Measurements from ENCODE around the gene MAP7D3.

MAP7D3 gene

GRCh38 chrX:136211766-136212556 is 39.2 kb downstream of the MAP7D3 start:
- H3K4me3 ChIP-seq (ENCODE audit: low read depth, low read length) = no peak overlapping the region
- TF ChIP-seq CTCF (IDR thresholded peaks at IDR 0.05; ENCODE audit: control insufficient read depth, extremely low read depth, insufficient read depth) = no peak
- DNase-seq (ENCODE audit: low read depth) = no peak

GRCh38 chrX:136210806-136211205 is 40.4 kb downstream of the MAP7D3 start:
- no peak for TF ChIP-seq CTCF (IDR thresholded peaks at IDR 0.05; ENCODE audit: control insufficient read depth, extremely low read depth, insufficient read depth)
- DNase-seq (ENCODE audit: low read depth) = no peak
- no peak overlapping the region for H3K4me3 ChIP-seq (ENCODE audit: low read depth, low read length)

GRCh38 chrX:136210243-136210642 is 41.0 kb downstream of the MAP7D3 start:
- DNase-seq (ENCODE audit: low read depth) = no peak
- TF ChIP-seq CTCF (IDR thresholded peaks at IDR 0.05; ENCODE audit: control insufficient read depth, extremely low read depth, insufficient read depth) = no peak
- no peak overlapping the region for H3K4me3 ChIP-seq (ENCODE audit: low read depth, low read length)

GRCh38 chrX:136209751-136210150 is 41.4 kb downstream of the MAP7D3 start:
- no peak for DNase-seq (ENCODE audit: low read depth)
- TF ChIP-seq CTCF (IDR thresholded peaks at IDR 0.05; ENCODE audit: control insufficient read depth, extremely low read depth, insufficient read depth) = no peak
- no peak overlapping the region for H3K4me3 ChIP-seq (ENCODE audit: low read depth, low read length)

GRCh38 chrX:136209016-136209738 is 42.0 kb downstream of the MAP7D3 start:
- TF ChIP-seq CTCF (IDR thresholded peaks at IDR 0.05; ENCODE audit: control insufficient read depth, extremely low read depth, insufficient read depth) = peak; percentile 64
- H3K4me3 ChIP-seq (ENCODE audit: low read depth, low read length) = no peak overlapping the region
- DNase-seq (ENCODE audit: low read depth) = peak; percentile 13

GRCh38 chrX:136207546-136207945 is 43.7 kb downstream of the MAP7D3 start:
- DNase-seq (ENCODE audit: low read depth) = no peak
- no peak overlapping the region for H3K4me3 ChIP-seq (ENCODE audit: low read depth, low read length)
- TF ChIP-seq CTCF (IDR thresholded peaks at IDR 0.05; ENCODE audit: control insufficient read depth, extremely low read depth, insufficient read depth) = no peak
